Astrocyte of the hippocampus (primary cell): ENCODE measurements around the gene AP2A1.
"Not testable (repeated sequence)": the region's sequence is repeated elsewhere in the genome, so short reads cannot be mapped to it uniquely, and the experiment has no call there.

Experiments
- DNase-seq: peaks from one replicate; pipeline ENCODE4 v3.0.0; 2011; ENCODE audit warnings: low read depth, low spot score

The AP2A1 gene

GRCh38 chr19:49766930-49767299, at the start of gene AP2A1:
Gene AP2A1 (plus strand): TSS chr19:49767001. CDS start chr19:49767134, 133 bp downstream.
- DNase-seq: no peak

GRCh38 chr19:49718511-49718910, 48.3 kb upstream of the AP2A1 start:
- peak; percentile 45 for DNase-seq

DNA sequence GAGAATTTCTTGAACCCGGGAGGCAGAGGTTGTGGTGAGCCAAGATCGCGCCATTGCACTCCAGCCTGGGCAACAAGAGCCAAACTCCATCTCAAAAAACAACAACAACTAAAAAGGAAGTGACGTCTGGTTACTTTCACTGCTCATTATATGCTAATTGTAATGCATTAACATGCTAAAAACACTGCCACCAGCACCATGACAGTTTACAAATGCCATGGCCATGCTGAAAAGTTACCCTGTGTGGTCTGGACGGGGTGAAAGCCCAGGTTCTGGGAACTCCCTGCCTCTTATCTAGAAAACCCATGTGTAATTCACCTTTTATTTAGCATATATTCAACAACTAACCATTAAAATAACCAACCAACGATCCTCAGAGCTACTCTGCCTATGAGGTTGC, 47.8 kb upstream of the AP2A1 start:
- DNase-seq: no peak

DNA sequence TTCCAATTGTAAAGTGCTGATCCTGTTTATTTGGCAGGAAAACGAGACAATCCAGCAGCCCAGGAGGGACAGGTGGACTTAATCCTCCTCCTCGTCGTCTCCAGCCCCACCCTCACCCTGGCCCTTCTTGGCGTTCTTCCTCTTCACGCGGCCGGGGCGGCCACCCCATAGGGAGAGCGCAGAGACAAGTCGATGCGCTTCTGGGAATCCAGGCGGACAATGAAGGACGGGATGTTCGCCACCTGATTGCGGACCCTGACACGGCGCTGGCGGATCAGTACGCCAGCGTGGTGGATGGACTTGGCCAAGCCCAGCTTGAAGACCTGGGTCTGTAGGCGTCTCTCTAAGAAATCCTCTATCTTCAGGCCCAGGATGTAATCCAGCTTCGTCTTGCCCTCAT, 47.4 kb upstream of the AP2A1 start:
- DNase-seq: not testable (repeated sequence)

DNA sequence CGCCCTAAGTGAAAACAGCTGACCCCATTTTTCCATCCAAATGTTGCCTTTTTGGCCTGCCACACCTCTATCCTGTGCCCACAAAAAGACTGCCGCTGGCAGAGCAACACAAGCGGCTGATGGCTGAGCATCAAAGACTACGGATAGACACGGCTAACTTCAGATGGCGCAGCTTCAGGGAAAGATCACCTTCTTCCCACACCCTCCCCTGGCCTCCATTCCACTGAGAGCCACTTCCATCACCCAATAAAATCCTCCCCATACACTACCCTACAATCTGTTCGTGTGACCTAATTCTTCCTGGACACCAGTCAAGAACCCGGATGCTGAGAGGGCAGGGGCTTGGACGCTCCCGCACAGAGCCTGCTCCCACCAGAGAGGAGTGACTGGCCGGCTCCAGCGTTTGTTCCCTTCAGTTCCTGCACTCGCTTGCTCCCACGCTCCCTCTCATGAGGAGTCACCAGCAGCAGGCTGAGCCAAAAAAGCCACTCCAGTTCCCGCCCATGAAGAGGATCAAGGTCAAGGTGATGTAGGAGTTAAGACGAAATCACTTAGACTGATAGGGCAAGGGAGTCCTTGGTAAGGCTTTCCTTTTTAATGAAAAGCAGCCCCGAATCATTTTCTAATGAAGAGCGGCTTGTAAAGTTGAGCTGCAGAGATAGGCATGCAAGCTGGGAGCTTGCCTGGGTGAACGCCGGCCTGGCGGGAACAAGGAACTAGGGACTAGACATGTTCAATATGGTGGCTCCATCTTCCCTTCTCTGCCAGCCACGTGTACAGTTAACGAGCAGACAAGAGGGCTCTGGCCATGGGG, 39.4 kb upstream of the AP2A1 start:
- no peak for DNase-seq

DNA sequence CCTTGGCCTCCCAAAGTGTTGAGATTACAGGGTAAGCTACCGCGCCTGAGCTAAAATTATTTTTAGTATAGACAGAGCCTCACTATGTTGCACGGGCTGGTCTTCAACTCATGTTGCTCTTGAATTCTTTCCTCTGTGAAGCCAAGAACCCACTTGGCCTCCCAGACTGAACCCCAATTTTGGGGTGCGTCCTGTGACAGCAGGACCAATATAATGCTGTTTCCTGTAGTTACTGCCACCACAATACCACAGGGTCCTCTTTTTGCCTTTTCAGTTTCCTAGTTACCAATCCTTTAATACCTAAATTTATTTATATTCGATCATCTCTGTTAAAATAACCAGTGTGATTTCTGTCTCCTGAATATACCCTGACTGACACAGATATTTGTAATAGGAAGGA, 36.6 kb upstream of the AP2A1 start:
- DNase-seq: no peak

- no peak for DNase-seq
These were observed 28.5 kb upstream of the AP2A1 start for GRCh38 chr19:49738268-49738667.

DNA sequence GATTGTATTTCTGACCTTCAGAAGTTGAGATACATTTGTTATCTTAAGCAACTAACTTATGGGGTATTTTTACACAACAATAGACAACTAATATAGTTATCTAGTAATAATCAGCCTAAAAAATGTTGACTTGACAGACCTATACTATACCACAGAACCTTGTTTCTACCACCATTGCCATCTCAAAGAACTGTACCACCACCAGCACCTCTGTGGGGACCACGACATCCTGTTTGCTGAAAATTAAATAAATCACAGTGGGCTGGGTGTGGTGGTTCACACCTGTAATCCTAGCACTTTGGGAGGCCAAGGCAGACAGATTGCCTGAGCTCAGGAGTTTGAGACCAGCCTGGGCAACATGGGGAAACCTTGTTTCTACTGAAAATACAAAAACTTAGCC, 27.7 kb upstream of the AP2A1 start:
- DNase-seq: no peak

GRCh38 chr19:49739933-49740332, 26.9 kb upstream of the AP2A1 start:
- no peak for DNase-seq

DNA sequence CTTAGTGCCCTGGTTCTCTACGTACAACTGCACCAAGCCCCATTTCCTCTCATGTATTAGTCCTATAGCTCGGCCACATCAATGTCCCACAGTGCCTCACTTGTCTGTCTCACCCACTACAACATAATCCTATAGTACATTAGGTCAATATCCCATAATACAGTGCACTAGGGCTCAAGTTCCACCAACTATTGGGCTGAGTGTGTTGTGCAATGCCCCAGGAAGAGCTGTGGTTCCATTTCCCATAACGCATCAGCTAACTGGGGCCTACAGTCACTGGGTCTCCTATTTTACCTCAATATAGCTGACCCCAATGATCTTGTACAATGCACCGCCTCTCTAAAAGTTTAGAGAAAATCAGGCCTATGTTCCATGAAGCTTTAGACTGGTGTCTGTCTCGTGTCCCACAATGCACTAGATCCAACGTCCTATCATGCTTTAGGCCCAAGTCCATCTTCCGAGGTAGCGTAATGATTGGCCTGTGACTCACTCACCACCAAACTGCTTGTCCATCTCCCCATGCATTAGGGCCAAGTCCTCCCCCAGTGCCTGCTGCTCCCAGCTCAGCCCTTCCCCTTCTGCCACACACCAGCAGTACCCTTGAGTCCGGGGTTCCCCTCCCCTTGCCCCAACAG, 25.5 kb upstream of the AP2A1 start:
- DNase-seq: no peak

DNA sequence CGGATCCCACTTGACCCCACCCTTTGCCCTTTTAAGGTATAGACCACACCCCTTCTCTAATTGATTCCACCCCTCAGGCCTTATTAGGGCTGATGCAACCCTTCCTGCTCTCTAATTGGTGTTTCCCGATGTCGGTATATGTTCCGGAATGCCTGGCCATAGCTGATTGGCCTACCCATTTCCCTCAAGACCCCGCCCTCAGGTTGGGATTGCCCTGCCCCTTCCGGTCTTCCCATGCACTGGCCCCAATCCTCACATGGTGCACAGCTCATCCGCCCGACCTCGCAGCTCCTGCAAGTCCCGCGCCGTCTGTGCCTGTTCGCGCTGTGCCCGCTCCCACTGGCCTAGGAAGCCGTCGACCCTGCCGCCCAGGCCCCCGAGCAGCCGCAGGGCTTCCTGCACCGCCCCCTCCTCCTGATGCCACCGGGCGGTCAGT, 21.8 kb upstream of the AP2A1 start:
- no peak for DNase-seq

GRCh38 chr19:49746206-49746958, 20.4 kb upstream of the AP2A1 start:
- peak; percentile 39 for DNase-seq

DNA sequence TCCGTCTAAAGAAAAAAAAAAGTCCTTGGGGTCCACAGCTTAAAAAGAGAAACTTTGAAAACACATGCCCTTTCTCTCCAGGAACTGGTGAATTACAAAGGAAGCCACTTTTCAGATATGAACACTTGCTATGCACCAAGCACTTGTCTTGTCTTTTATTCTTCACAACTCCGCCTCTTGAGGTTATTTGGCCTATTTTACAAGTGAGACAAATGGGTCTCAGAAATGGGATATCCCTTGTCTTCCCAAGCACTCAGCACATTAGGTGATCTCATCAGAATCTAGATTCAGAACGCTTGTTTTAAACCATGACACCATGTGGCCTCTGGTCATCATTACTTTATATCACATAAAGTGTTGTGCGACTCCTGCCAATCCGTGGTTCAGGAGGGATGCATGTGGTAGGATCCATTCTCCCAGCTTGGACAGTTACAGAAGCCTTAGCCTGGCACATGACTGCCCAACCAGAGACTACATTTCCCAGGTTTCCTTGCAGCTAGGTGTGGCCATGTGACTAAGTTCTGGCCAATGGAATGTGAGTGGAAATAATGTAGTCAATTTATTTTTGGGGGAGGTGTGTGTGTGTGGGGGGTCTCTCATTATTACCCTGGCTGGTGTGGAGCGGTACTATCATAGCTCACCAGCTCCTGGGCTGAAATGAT, 17.6 kb upstream of the AP2A1 start:
- DNase-seq: peak; percentile 29

GRCh38 chr19:49749771-49750170, 17.0 kb upstream of the AP2A1 start:
- DNase-seq: no peak

GRCh38 chr19:49752701-49753100, 14.1 kb upstream of the AP2A1 start:
- DNase-seq: no peak

GRCh38 chr19:49755956-49756355, 10.8 kb upstream of the AP2A1 start:
- no peak for DNase-seq

GRCh38 chr19:49758292-49758691, 8.5 kb upstream of the AP2A1 start:
- DNase-seq: peak; percentile 62

DNA sequence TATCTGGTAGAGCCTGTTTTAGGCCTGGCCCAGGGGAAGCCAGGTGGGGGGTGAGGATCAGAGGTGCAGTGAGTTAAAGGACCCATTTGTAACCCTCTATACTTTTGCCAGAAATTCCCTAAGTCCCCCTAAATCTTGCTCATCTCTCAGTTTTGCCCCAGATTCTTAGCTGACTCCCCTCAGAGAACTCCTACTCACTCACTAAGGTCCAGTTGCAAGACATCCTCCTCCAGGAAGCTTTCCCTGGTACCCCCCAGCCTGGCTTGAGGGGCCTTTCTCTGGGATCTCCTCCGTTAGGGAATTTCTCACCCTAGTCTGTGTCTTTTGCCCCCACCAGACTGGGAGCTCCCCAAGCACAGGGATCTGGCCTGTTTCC, 5.6 kb upstream of the AP2A1 start:
- no peak for DNase-seq

- DNase-seq: no peak
These were observed 5.0 kb upstream of the AP2A1 start for GRCh38 chr19:49761625-49762311.

- no peak for DNase-seq
These were observed 3.6 kb upstream of the AP2A1 start, which contains the start of gene TSKS for GRCh38 chr19:49763230-49763629. Gene TSKS (minus strand): TSS chr19:49763306. CDS start chr19:49763247, 59 bp downstream.

- DNase-seq: no peak
These were observed 2.5 kb upstream of the AP2A1 start for GRCh38 chr19:49764341-49764740.
